HL-60/S4 treated with phorbol 12-myristate 13-acetate at 8.2 ng/mL for 4 days and 3 days (cell line): Measurements from ENCODE around the gene ENTPD3.

Experiments
- in situ Hi-C: fragments of 300-500 bp; cut with MboI; formaldehyde crosslinking; loops from 2 replicates; pipeline ENCODE4 v1.15.0; 2022; ENCODE audit warnings: low sequenced_read_pairs

ENTPD3 gene

GRCh38 chr3:40398346-40398745 lies 11.4 kb downstream of the ENTPD3 start:
- in situ Hi-C loops = no loop called here

DNA sequence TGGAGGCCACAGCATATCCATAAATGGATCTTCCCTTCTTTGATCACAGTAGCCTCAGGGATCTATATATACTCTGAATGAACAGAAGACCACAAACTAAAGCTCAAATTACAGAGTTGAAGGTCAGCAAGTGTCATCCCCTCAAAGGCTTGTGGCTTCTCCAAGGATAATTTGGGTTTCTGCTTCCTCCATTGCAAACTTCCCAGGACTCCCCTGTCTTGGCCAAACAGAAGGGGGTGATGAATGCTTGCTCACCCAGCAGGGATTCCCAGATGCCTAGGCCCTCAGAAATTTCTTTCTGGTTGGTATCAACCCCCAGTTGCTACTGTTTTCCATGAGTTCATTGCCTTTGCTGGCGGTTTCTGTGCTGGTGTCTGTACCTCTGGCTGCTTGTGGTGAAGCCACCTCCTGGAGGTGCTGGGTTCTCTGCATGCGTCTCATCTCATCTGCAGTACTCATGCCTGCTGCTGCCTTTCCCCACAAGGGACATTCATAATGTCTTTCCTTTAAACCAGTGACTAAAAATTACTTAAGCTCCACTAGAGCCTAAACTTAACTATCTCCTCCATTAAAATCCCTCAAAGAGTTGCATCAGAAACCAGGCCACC lies 17.7 kb downstream of the ENTPD3 start:
- in situ Hi-C loops = no loop called here

GRCh38 chr3:40407007-40407406 lies 20.0 kb downstream of the ENTPD3 start:
- in situ Hi-C loops = no loop called here

- in situ Hi-C loops = no loop called here
These were observed 20.6 kb downstream of the ENTPD3 start for GRCh38 chr3:40407611-40408010.

DNA sequence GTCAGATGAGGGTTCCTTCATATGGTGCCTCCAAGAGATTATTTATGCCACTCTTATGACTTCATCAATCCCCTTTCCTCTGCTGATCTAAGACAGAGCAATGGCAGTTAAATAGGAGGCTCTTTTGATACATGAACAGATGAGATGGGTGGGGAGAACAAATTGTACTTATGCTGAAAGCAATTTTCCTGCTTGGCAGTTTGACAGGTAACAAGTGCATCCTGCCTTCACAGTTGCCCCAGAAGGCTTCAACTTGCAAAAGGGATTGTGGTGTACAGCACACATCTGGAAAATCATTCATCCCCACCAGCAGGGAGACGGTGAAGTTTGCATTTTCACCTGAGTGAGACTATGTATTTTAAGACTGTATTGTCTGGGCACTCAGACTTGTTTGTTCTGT lies 27.3 kb downstream of the ENTPD3 start:
- in situ Hi-C loops = no loop called here

GRCh38 chr3:40417845-40418543 lies 31.0 kb downstream of the ENTPD3 start:
- in situ Hi-C loops = no loop called here

GRCh38 chr3:40422861-40423260 lies 35.9 kb downstream of the ENTPD3 start:
- in situ Hi-C loops = no loop called here

DNA sequence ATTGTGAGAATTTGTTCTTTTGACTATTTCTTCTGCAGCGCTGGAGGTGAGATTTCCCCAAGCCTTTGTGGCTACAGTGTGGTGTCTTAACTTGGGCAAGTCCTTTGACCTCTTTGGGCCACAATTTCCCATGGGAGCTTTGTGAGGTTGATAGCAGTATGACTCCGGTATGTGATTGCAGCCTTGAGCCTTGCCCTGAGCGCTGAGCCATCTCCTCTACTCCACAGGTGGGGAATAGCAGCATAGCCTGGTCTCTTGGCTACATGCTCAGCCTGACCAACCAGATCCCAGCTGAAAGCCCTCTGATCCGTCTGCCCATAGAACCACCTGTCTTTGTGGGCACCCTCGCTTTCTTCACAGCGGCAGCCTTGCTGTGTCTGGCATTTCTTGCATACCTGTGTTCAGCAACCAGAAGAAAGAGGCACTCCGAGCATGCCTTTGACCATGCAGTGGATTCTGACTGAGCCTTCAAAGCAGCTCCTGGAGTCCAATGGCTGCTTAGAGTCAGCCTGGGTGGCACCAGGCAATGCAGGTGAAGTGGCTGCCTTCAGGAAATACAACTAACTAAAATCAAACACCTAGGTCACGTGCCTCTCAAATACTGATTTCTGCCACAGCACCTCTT lies 40.2 kb downstream of the ENTPD3 start:
- in situ Hi-C loops = no loop called here

DNA sequence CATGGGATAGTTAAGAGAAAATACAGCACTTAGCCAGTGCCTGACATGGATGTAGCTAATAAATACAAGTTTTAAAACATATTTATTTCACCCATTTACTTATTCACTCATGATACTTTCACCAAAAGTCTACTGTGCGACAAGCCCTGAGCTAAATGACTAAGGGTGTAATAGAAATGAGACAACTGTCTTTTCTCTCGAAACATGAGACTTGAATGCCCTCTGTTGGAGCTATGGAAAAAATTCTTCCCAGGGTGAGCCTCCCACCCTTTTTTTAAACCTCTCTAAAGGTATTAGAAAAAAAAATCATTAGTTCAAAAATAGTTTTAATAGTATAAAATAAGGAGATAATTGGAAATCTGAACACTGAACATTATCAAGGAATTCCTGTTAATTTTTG lies 45.8 kb downstream of the ENTPD3 start:
- in situ Hi-C loops = no loop called here

DNA sequence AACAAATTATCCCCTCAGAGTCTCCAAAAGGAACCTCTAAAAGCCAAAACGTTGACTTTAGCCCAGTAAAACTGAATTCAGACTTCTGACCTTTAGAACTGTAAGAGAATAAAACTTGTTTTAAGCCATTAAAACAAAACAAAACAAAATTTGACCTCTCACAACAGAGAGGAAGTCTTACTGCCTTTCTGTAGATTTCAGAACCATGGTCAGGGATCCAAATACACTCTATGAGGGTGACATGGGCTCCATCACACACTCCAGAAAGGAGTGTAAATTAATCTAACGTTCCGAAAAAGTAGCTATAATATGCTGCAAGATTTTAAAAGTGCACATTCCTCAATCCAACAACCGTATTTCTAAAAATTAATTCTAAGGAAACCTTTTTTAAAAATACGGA lies 50.9 kb downstream of the ENTPD3 start:
- in situ Hi-C loops = no loop called here

DNA sequence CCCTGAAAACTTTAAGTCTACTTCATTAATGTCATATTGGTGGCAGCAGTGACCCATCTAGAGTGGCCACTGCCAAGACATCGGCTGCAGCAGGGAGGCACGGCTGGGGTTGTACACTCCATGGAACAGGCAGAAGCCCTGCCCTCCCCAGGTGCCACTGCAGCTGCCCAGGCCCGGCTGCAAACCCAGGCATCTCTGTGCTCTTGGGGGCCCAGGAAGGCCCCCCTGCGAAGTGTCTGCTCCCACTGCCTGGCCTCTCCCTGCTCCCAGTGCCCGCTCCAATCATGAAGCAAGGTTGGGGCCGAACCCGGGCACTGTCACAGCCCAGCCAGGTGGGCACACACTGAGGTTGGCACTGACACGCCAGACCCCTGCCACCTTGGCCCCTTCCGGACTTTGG lies 58.1 kb downstream of the ENTPD3 start:
- in situ Hi-C loops = no loop called here

DNA sequence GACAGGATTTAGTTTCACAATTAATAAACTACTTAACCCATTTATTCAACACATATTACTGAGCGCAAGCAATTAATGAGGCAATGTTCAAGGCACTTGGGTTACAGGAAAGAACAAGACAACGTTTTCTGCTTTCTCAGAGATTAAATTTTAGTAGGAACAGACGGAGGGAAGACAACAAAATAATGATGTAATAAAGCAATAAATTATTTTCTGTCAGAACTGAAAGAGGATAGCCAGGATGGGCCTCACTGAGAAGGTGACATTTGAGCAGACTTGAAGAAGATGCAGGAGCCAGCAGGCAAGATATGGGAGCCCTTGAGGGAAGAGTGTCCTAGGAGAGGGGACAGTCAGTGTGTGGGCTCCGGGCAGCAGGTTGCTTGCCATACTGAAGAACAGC lies 58.9 kb downstream of the ENTPD3 start:
- in situ Hi-C loops = no loop called here

GRCh38 chr3:40450438-40450837 lies 63.5 kb downstream of the ENTPD3 start:
- in situ Hi-C loops = no loop called here

- in situ Hi-C loops = no loop called here
These were observed 64.6 kb downstream of the ENTPD3 start for GRCh38 chr3:40451551-40451950.

- in situ Hi-C loops = no loop called here
These were observed 65.1 kb downstream of the ENTPD3 start for GRCh38 chr3:40452057-40452456.

- in situ Hi-C loops = no loop called here
These were observed 65.5 kb downstream of the ENTPD3 start for GRCh38 chr3:40452562-40452875.

- in situ Hi-C loops = no loop called here
These were observed 66.1 kb downstream of the ENTPD3 start for GRCh38 chr3:40452876-40453730.

GRCh38 chr3:40453933-40454332 lies 66.9 kb downstream of the ENTPD3 start:
- in situ Hi-C loops = no loop called here

GRCh38 chr3:40455328-40455727 lies 68.3 kb downstream of the ENTPD3 start:
- in situ Hi-C loops = no loop called here

- in situ Hi-C loops = no loop called here
These were observed 69.4 kb downstream of the ENTPD3 start for GRCh38 chr3:40456279-40456939.
